HG03039 (cell line): Measurements from ENCODE around the gene CDRT15L2.
"Not testable (repeated sequence)": the region's sequence is repeated elsewhere in the genome, so short reads cannot be mapped to it uniquely, and the experiment has no call there.

Source experiments
- ATAC-seq: cut with Tn5 transposase; IDR thresholded peaks from one replicate; pipeline ENCODE4 v1.9.1; 2021; ENCODE audit warnings: mild to moderate bottlenecking, moderate library complexity; ENCODE audit not compliant: unreplicated experiment

CDRT15L2 gene

GRCh38 chr17:20571653-20572052, 7.9 kb upstream of the CDRT15L2 start:
- not testable (repeated sequence) for ATAC-seq

GRCh38 chr17:20573216-20573615, 6.3 kb upstream of the CDRT15L2 start:
- not testable (repeated sequence) for ATAC-seq

DNA sequence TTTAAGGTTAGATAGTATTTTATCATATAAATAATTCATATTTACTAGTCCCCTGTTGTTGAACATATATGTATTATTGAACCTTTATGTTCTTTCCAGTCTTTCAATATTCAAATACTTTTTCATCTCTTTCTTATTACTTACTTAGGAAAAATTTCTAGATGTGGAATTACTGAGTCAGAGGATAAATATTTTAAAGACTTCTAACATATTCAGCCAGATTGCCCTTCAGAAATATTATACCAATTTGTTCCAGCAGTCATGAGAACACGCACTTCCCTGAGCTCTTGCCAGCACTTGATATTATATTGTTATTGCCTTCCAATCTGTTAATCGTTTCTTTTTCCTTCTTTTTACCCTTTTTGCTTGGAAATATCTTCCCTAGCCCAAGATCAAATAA, 4.5 kb upstream of the CDRT15L2 start:
- ATAC-seq: not testable (repeated sequence)

GRCh38 chr17:20583891-20584577, 4.5 kb downstream of the CDRT15L2 start:
- not testable (repeated sequence) for ATAC-seq

DNA sequence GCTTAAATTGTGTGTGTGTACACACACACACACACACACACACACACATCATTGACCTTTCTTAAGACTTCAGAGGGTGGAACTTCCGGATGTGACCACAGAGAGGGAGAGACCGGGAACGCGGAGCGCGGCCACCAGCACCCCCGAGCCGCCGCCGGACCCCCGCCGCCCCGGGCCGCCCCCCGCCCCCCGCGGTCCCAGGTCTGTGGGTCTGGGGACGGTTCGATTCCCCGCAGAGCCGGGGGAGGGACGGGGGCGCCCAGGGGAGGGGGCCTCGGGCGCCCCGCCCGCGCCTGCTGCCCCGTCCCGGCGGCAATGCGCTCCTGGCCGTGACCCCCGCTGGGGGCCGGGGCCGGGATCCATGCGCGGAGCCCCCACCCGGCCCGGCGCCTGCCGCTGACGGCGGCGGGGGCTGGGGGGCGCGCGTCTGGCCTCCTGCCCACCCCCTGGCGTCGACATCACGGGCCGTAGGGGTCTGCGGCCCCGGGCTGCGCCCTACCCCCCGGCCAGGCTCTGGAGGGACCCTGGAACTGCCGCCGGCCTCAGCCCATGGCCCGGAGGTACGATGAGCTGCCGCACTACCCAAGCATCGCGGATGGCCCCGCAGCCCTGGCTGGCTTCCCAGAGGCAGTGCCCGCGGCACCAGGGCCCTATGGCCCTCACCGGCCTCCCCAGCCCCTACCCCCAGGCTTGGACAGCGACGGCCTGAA, 9.4 kb downstream of the CDRT15L2 start:
- not testable (repeated sequence) for ATAC-seq

DNA sequence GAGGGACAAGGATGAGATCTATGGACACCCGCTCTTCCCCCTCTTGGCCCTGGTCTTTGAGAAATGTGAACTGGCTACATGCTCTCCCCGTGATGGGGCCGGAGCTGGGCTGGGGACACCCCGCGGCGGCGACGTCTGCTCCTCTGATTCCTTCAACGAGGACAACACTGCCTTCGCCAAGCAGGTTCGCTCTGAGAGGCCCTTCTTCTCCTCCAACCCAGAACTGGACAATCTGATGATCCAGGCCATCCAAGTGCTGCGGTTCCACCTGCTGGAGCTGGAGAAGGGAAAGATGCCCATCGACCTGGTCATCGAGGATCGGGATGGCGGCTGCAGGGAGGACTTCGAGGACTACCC, 9.9 kb downstream of the CDRT15L2 start:
- ATAC-seq: not testable (repeated sequence)

- not testable (repeated sequence) for ATAC-seq
These were observed 11.5 kb downstream of the CDRT15L2 start for GRCh38 chr17:20591040-20591439.

DNA sequence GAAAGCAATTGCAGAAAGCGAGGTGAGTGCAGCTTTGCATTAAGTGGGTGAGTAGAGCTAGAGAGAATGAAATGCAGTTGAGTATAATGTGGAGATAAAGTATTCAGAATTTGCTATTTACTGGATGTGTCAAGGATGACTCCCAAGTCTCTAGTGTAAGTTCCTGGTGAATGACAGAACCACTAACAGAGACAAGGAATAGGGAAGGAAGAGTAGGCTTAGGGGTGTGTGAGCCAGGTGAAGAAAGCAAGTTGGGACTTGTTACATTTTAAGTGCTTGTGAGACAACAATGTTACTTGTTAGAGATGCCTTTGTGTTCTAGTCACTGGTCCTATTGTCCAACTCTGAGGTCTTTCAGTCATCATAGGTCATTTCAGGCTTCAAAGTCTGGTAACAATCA, 26.0 kb downstream of the CDRT15L2 start:
- ATAC-seq: not testable (repeated sequence)

- not testable (repeated sequence) for ATAC-seq
These were observed 30.0 kb downstream of the CDRT15L2 start for GRCh38 chr17:20609490-20609889.

DNA sequence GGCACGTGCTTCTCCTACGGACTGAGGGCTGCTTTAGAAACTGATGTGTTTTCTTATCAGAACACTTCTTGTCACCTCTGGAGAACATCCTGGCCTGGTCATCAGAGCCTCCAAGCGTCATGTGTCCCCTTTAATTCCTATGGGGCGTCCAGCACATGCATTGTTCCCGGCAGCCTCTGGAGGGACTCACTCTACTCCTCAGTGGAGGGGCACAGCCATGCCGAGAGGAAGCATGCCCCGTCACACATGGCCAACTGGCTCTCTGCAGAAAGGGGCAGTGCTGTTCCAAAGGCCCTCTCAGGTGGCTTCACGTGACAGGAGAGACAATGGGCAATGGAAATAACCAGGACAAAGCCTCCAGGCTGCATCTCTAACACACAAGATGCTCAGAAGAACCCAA, 31.8 kb downstream of the CDRT15L2 start:
- no peak for ATAC-seq

GRCh38 chr17:20612635-20613034, 33.1 kb downstream of the CDRT15L2 start:
- no peak for ATAC-seq

DNA sequence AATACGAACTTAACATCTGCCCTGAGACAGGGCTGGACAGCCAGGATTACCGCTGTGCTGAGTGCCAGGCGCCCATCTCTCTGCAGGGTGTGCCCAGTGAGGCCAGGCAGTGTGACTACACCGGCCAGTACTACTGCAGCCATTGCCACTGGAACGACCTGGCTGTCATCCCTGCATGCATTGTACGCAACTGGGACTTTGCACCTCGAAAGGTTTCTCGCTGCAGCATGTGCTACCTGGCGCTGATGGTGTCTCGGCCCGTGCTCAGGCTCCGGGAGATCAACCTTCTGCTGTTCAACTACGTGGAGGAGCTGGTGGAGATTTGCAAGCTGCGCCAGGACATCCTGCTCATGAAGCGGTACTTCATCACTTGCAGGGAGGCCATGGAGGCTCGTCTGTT, 33.7 kb downstream of the CDRT15L2 start:
- no peak for ATAC-seq

DNA sequence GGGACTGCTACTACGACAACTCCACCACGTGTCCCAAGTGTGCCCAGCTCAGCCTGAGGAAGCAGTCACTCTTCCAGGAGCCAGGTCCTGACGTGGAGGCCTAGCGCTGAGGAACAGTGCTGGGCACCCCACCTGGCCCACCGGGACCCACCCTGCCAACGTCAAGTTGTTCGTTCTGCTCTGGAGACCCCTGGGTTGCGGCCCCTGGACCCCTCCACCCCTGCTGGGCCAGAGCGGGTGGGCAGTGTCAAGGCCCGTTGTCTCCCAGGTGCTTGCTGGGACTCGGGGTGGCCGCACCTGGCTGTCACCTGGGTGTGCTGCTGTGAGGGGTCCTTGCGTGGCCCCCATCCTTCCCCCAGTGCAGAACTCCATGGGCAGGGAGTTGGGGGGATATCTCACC, 34.4 kb downstream of the CDRT15L2 start:
- no peak for ATAC-seq

- not testable (repeated sequence) for ATAC-seq
These were observed 35.9 kb downstream of the CDRT15L2 start for GRCh38 chr17:20615461-20615860.
